HepG2 (cell line): ENCODE results near the gene DNAAF1. TPM values are rescaled to one million over a fixed set of nuclear protein-coding genes. Genes with fewer than 3 reads are reported as not detected.

Experiments used
- ATAC-seq: fragments of 200-7000 bp; cut with Tn5 transposase; 3 replicates; pipeline ENCODE4 v1.9.1; 2020; ENCODE audit warnings: mild to moderate bottlenecking, moderate library complexity
- BruUV-seq: library from RNA; stranded (reverse); fragments of 400-500 nt; replicated peaks from 2 replicates; lab custom pipeline; 2021; lab: Mats Ljungman, UMichigan
- CTCF ChIA-PET: fragments of 300-600 bp; formaldehyde crosslinking; extraction: SDS; loops from one replicate; lab custom pipeline; 2021; ENCODE audit warnings: low total read pairs, inconsistent platforms, low intra/inter-chr PET ratio; lab: Yijun Ruan, JAX
- POLR2A ChIA-PET: fragments of 350-600 bp; sonication (Branson Sonifier 250); formaldehyde crosslinking; loops from one replicate; lab custom pipeline; 2020; ENCODE audit warnings: antibody characterized with exemption, inconsistent platforms; lab: Yijun Ruan, JAX
- DNase-seq: peaks from one replicate; pipeline ENCODE4 v3.0.0-alpha.2; 2015; ENCODE audit warnings: low spot score
- FAIRE-seq: peaks from 3 replicates; lab custom pipeline; 2011; peaks lifted over from hg19 to GRCh38; lab: Jason Lieb, UNC
- H2AFZ ChIP-seq: one replicate; pipeline ENCODE4 v1.6.1; 2011; ENCODE audit warnings: low read length, inconsistent platforms
- H3K27ac ChIP-seq: fragments of 300-600 bp; 3 replicates; pipeline ENCODE4 v1.8.0; 2011; ENCODE audit warnings: mixed run types, mild to moderate bottlenecking, mixed read lengths, low read length, inconsistent platforms; ENCODE audit not compliant: insufficient read depth; ENCODE audit errors: extremely low read length
- H3K27me3 ChIP-seq, 2 experiments: fragments of 200-600 bp in 1 of 2; 2 replicates in 1 of 2; 3 replicates in 1 of 2; pipeline versions ENCODE4 v1.6.0 to v1.8.0; 2011; ENCODE audit warnings: low read length in 2 of 2, mild to moderate bottlenecking in 2 of 2, moderate library complexity in 2 of 2, inconsistent platforms in 1 of 2; ENCODE audit not compliant: insufficient read depth in 2 of 2, control insufficient read depth in 1 of 2
- H3K36me3 ChIP-seq, 2 experiments: fragments of 200-600 bp in 1 of 2; replicated peaks in 1 of 2; 2 replicates in 1 of 2; 3 replicates in 1 of 2; pipeline versions ENCODE4 v1.5.1 to v1.8.0; 2011; ENCODE audit warnings: low read length in 2 of 2, inconsistent platforms in 1 of 2; ENCODE audit not compliant: insufficient read depth in 2 of 2, control insufficient read depth in 1 of 2
- H3K4me1 ChIP-seq: 2 replicates; pipeline ENCODE4 v1.5.1; 2012; ENCODE audit warnings: low read length, inconsistent platforms; ENCODE audit not compliant: insufficient read depth
- H3K4me2 ChIP-seq: 2 replicates; pipeline ENCODE4 v1.6.0; 2011; ENCODE audit warnings: low read depth, low read length, inconsistent platforms
- H3K4me3 ChIP-seq, 3 experiments: fragments of 200-600 bp in 1 of 3; sonication (generic), shearing (Covaris generic) in 1 of 3; replicated peaks in 1 of 3; 2 replicates each; pipeline ENCODE4 v1.5.1; 2011 to 2016; ENCODE audit warnings: low read length in 3 of 3, inconsistent platforms in 2 of 3, low read depth in 2 of 3, mild to moderate bottlenecking in 2 of 3, control low read depth in 1 of 3, mixed read lengths in 1 of 3; ENCODE audit not compliant: insufficient read depth in 1 of 3
- H3K79me2 ChIP-seq: one replicate; pipeline ENCODE4 v1.6.1; 2011; ENCODE audit warnings: low read length, inconsistent platforms; ENCODE audit not compliant: insufficient read depth
- H3K9ac ChIP-seq: 2 replicates; pipeline ENCODE4 v1.6.0; 2011; ENCODE audit warnings: mild to moderate bottlenecking, low read depth, low read length, inconsistent platforms; ENCODE audit not compliant: insufficient read depth
- H3K9me3 ChIP-seq: 2 replicates; pipeline ENCODE4 v1.5.1; 2012; ENCODE audit warnings: mild to moderate bottlenecking, low read length
- H4K20me1 ChIP-seq: 2 replicates; pipeline ENCODE4 v1.6.0; 2011; ENCODE audit warnings: inconsistent platforms, mild to moderate bottlenecking, low read length, moderate library complexity; ENCODE audit not compliant: insufficient read depth
- ATF5 ChIP-seq: sonication (generic); formaldehyde crosslinking; IDR thresholded peaks from 2 replicates; pipeline ENCODE4 v1.4.0; 2020; ENCODE audit warnings: mild to moderate bottlenecking, low read depth, missing genetic modification reagents
- JDP2 ChIP-seq: sonication (generic); formaldehyde crosslinking; IDR thresholded peaks from 2 replicates; pipeline ENCODE4 v1.8.1; 2022; ENCODE audit warnings: missing genetic modification reagents, borderline replicate concordance
- JUNB ChIP-seq: sonication (generic); formaldehyde crosslinking; IDR thresholded peaks from 2 replicates; pipeline ENCODE4 v1.8.0; 2022; ENCODE audit warnings: missing genetic modification reagents, mild to moderate bottlenecking, borderline replicate concordance
- MTA1 ChIP-seq: sonication (generic); formaldehyde crosslinking; IDR thresholded peaks from 2 replicates; pipeline ENCODE4 v1.4.0; 2020; ENCODE audit warnings: missing genetic modification reagents, mild to moderate bottlenecking, borderline replicate concordance
- NCOA2 ChIP-seq: sonication (generic); formaldehyde crosslinking; IDR thresholded peaks from 2 replicates; pipeline ENCODE4 v1.8.0; 2022; ENCODE audit warnings: inconsistent platforms
- PHF20 ChIP-seq: sonication (generic); formaldehyde crosslinking; IDR thresholded peaks from 2 replicates; pipeline ENCODE4 v1.5.0; 2020; ENCODE audit warnings: mild to moderate bottlenecking, missing genetic modification reagents
- POLR2A ChIP-seq, 2 experiments: IDR thresholded peaks; 2 replicates each; pipeline ENCODE4 v1.6.1; 2011; ENCODE audit warnings: low read depth in 2 of 2, low read length in 2 of 2, mild to moderate bottlenecking in 1 of 2, moderate library complexity in 1 of 2; ENCODE audit not compliant: insufficient read depth in 1 of 2
- RFX3 ChIP-seq: IDR thresholded peaks from 2 replicates; pipeline ENCODE4 v1.6.1; 2016; ENCODE audit warnings: missing biosample characterization, missing genetic modification reagents
- SKI ChIP-seq: fragments of 450-650 bp; IDR thresholded peaks from one replicate; pipeline ENCODE4 v1.6.1; 2018; ENCODE audit warnings: mild to moderate bottlenecking; ENCODE audit not compliant: partially characterized antibody
- YEATS2 ChIP-seq: sonication (generic); formaldehyde crosslinking; IDR thresholded peaks from 2 replicates; pipeline ENCODE4 v1.4.0; 2020; ENCODE audit warnings: missing genetic modification reagents, borderline replicate concordance
- ZBTB3 ChIP-seq: sonication (generic); formaldehyde crosslinking; IDR thresholded peaks from 2 replicates; pipeline ENCODE4 v1.4.0; 2020; ENCODE audit warnings: low read depth, mild to moderate bottlenecking, moderate library complexity, missing genetic modification reagents, borderline replicate concordance
- ZFX ChIP-seq: sonication (generic); formaldehyde crosslinking; IDR thresholded peaks from 2 replicates; pipeline ENCODE4 v1.4.0; 2020; ENCODE audit warnings: mild to moderate bottlenecking, low read depth, missing genetic modification reagents, moderate library complexity
- ZNF276 ChIP-seq: sonication (generic); formaldehyde crosslinking; IDR thresholded peaks from 2 replicates; pipeline ENCODE4 v1.4.0; 2020; ENCODE audit warnings: mild to moderate bottlenecking, low read depth, missing genetic modification reagents
- ZNF3 ChIP-seq: IDR thresholded peaks from 2 replicates; pipeline ENCODE4 v1.7.0; 2017; ENCODE audit warnings: inconsistent platforms
- ZNF382 ChIP-seq: sonication (generic); formaldehyde crosslinking; IDR thresholded peaks from 2 replicates; pipeline ENCODE4 v1.5.0; 2020; ENCODE audit warnings: missing genetic modification reagents, mild to moderate bottlenecking, borderline replicate concordance
- ZNF510 ChIP-seq: sonication (generic); formaldehyde crosslinking; IDR thresholded peaks from 2 replicates; pipeline ENCODE4 v1.4.0; 2020; ENCODE audit warnings: low read depth, mild to moderate bottlenecking, missing genetic modification reagents
- WGBS: methylation state at CpG from one replicate; pipeline ENCODE4 v1.1.6; 2017; ENCODE audit warnings: low lambda C conversion rate; 5-methylcytosine and 5-hydroxymethylcytosine counted together
- in situ Hi-C: cut with HindIII; loops from 2 replicates; pipeline ENCODE4 v1.10.0; 2017; ENCODE audit warnings: low pct_unique_long_range_greater_than_20kb; ENCODE audit not compliant: extremely low pct_ligation_motif_present
- intact Hi-C: fragments of 100-400 bp; cut with micrococcal nuclease; formaldehyde crosslinking; loops from one replicate; pipeline ENCODE4 v1.10.0; 2022; ENCODE audit not compliant: unreplicated experiment
- polyA plus RNA-seq, 8 experiments: library from polyadenylated mRNA; depleted of rRNA in 3 of 8; stranded (reverse) in 7 of 8; unstranded in 1 of 8; fragments of >200 nt; fragmentation: Illumina TruSeq in 4 of 8; extraction: Trizol in 4 of 8; gene quantifications; 2 replicates each; pipeline versions ENCODE4 v1.2.1 to v1.2.3, GENCODE V29; 2011 to 2016; ENCODE audit warnings: low read depth in 4 of 8, missing spikeins in 1 of 8, mixed read lengths in 1 of 8; ENCODE audit not compliant: insufficient read depth in 1 of 8
- total RNA-seq, 5 experiments: library from RNA; depleted of rRNA; stranded (reverse); fragments of >200 nt; fragmentation: Illumina TruSeq; extraction: Trizol; gene quantifications; 2 replicates each; pipeline ENCODE4 v1.2.3, GENCODE V29; 2016; ENCODE audit warnings: low read depth in 1 of 5

Gene DNAAF1
- total and polyA plus RNA-seq, 2 of the 13 experiments (the other 11 are each of a cell fraction or from before 2014, with no cell fraction given), result 0.04 TPM; not detected in 1

GRCh38 chr16:84119368-84119767, 25.7 kb upstream of the DNAAF1 start:
- CTCF ChIA-PET, result no interaction called here
- no peak for FAIRE-seq
- DNase-seq, result no peak
- Histone ChIP-seq H3K36me3 (peaks cover 6 to 22% of the 10 kb centered on the region in 2 experiments), H3K4me1 (peaks cover 20% of the 10 kb centered on the region), H4K20me1 (no peaks in the 10 kb centered on the region), H3K4me2 (no peak overlapping the region), H3K27ac (no peak overlapping the region), H3K9ac (no peak overlapping the region), H3K79me2 (peaks cover 24% of the 10 kb centered on the region), H3K27me3 (peaks cover 0 to 3% of the 10 kb centered on the region in 2 experiments; a peak in 1 of 5 replicates), H3K4me3 (no peak overlapping the region), H2AFZ (no peak overlapping the region), H3K9me3 (no peaks in the 10 kb centered on the region)
- no peak for ATAC-seq
- no TSS peak for BruUV-seq
- no peak for TF ChIP-seq ATF5 (CRISPR knock-in tag)
- TF ChIP-seq ZNF510, result no peak
- TF ChIP-seq PHF20, result no peak
- no peak for TF ChIP-seq ZNF276
- 0 out of 2 replicates have a peak, but pooled peaks have one; percentile 21 for TF ChIP-seq MTA1 (CRISPR knock-in tag)
- no peak for TF ChIP-seq JDP2 (CRISPR knock-in tag)
- TF ChIP-seq SKI, result no peak
- no peak for TF ChIP-seq NCOA2 (CRISPR knock-in tag)
- no peak for TF ChIP-seq JUNB (CRISPR knock-in tag)
- peak in 1 of 2 experiments; percentile 29; a peak in 1 of 4 replicates for TF ChIP-seq POLR2A (IDR thresholded peaks at IDR 0.05; ENCODE audit: insufficient read depth in 1 of 2, low read depth in 2 of 2, low read length in 2 of 2)
- no peak for TF ChIP-seq ZNF3 (CRISPR knock-in tag)
- no peak for TF ChIP-seq YEATS2 (CRISPR knock-in tag)
- no peak for TF ChIP-seq RFX3 (CRISPR knock-in tag)
- no peak for TF ChIP-seq ZNF382 (CRISPR knock-in tag)
- no peak for TF ChIP-seq ZBTB3
- no peak for TF ChIP-seq ZFX (CRISPR knock-in tag)
- intact Hi-C loops (no loop called here), in situ Hi-C loops (no loop called here)
- 91% methylated on average over 13 of the region's 13 CpGs for WGBS
- POLR2A ChIA-PET, result interaction anchor here (6.5 kb wide), 1 partner anchor 19 kb away, joined by 142 read pairs; no protein-coding TSS in a partner anchor
